GM19023 (cell line): Measurements from ENCODE around the gene ELP2.

Experiments
- ATAC-seq: cut with Tn5 transposase; IDR thresholded peaks from one replicate; pipeline ENCODE4 v1.9.1; 2021; ENCODE audit warnings: mild to moderate bottlenecking, moderate library complexity; ENCODE audit not compliant: unreplicated experiment

The ELP2 gene

DNA sequence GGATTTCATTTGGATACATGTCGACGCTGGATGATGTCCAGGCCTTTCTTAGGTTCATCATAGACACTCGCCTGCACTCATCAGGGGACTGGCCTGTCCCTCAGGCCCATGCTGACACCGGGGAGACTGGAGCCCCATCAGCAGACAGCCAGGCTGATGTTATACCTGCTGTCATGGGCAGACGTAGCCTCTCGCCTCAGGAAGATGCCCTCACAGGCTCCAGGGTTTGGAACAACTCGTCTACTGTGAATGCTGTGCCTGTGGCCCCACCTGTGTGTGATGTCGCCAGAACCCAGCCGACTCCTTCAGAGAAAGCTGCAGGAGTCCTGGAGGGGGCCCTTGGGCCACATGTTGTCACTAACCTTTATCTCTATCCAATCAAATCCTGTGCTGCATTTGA lies 85.9 kb downstream of the ELP2 start:
- no peak for ATAC-seq

DNA sequence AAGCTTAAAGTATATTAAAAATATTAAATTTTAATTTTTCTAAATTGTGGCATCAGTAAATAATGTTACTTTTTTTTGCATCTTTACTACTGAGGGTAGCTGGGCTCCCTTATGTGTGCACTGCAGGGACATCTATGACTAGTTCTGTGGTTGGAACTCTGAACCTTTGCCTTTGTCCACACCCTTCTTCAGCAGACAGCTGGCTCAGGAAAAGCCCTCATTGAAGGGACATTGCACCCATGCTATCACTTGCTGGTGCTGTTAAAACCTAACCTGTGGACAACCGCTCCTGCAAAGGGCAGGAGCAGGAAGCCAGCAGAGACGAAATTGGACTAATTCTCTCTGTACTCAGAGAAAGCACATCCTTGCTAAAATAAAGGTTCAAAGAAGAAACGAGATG lies 87.6 kb downstream of the ELP2 start:
- ATAC-seq = no peak

DNA sequence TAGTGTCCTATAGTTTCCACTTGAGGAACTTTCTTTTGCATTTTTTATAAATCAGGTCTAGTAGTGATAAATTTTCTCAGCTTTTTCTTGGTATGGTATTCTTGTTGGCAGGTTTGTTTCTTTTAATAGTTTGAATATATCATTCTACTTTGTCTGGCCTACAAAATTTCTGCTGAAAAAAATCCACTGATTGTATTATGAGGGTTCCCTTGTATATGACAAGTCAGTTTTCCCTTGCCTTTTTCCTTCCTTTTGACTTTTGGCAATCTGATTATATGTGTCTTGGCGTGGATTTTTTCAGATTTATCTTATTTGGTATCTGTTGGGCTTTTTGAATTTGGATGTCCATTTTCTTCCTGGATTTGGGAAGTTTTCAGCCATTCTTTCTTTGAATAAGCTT lies 99.5 kb downstream of the ELP2 start:
- no peak for ATAC-seq
